GM21619 (cell line): ENCODE data around the gene CBR4.
"Not testable (repeated sequence)": the region's sequence is repeated elsewhere in the genome, so short reads cannot be mapped to it uniquely, and the experiment has no call there.

Source experiments
- ATAC-seq: cut with Tn5 transposase; IDR thresholded peaks from one replicate; pipeline ENCODE4 v1.9.1; 2021; ENCODE audit not compliant: unreplicated experiment

Gene CBR4

DNA sequence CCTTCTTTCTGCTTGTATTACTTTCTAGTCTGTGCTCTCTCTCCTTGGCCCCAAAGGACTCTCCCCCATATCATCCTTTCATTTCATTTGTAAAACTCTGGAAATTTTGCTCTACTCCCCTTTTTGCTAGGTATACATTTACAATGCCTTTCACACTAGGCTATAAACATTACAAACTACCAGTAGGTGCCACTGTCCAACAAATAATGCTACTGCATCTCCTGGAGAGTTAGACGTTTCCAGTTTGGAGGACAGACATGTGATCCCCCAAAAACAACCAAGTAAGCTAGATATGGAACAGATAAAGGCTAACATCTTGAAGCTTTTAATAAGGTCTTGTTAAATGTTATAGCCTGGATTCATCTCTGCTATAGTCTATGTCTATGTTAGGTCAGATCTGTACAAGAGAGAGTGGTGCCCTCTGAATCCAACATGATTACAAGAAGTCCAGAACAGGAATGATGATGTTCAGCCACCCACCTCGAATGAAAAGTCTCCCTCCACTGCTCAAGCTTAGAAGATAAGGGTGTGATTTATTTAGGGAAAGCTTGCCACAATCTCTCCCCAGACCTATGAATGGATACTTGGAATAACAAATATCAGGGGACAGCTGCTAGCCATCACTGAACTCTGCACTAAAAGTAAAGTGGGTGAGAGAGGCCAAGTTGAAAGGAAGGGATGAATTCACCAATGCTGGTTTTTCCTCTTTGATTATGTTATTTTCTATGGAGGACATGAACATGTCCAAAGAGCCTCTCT, 14.3 kb downstream of the CBR4 start:
- ATAC-seq = peak; percentile 73

DNA sequence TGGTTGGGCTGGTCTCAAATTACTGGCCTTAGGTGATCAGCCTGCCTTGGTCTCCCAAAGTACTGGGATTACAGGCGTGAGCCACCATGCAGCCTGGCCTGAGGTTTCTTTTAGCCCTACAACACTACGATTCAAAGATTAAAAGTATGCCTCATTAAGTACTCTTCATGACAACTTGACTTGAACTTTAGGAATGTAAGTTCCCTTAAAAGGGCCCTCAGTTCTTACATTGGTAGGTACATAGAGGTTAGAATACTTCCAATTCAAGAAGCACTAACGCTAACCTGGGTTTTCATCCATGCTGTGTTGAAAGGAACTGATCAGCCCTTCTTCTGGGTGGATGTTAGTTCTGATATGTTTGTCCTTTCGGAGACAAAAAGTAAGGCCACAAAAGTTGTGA, 15.1 kb downstream of the CBR4 start:
- ATAC-seq = no peak

GRCh38 chr4:168993714-168994510, 16.1 kb downstream of the CBR4 start:
- no peak for ATAC-seq

DNA sequence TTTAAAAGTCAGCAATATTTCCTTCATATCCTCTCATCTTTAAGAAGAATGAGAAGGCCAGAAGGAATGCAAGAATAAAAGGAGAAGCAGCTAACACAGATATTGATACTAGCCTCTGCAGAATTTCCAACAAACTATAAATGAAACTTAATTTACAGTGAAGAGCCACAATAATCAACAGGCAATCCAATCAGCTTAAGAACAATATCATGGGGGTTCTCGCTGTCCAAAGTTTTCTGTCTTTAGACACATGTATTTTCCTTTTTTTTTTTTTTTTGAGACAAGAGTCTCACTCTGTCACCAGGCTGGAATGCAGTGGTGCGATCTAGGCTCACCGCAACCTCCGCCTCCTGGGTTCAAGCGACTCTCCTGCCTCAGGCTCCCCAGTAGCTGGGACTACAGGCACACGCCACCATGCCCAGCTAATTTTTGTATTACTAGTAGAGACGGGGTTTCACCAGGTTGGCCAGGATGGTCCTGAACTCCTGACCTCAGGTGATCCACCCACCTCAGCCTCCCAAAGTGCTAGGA, 17.0 kb downstream of the CBR4 start:
- not testable (repeated sequence) for ATAC-seq

DNA sequence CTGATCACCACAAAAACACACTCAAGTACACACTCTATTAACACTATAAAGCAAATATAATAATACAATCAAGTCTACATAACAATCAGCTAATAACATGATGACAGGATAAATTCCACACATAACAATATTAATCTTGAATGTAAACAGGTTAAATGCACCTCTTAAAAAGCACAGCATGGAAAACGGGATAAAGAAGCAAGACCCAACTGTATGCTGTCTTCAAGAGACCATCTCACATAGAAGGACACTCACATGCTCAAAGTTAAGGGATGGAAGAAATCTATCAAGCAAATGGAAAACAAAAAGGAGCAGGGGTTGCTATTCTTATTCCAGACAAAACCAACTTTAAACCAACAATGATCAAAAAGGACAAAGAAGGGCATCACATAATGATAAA, 28.1 kb downstream of the CBR4 start:
- ATAC-seq = no peak

- ATAC-seq = no peak
Measured at GRCh38 chr4:168981460-168981859, 28.6 kb downstream of the CBR4 start.

- ATAC-seq = no peak
Measured at GRCh38 chr4:168979338-168979737, 30.7 kb downstream of the CBR4 start.

DNA sequence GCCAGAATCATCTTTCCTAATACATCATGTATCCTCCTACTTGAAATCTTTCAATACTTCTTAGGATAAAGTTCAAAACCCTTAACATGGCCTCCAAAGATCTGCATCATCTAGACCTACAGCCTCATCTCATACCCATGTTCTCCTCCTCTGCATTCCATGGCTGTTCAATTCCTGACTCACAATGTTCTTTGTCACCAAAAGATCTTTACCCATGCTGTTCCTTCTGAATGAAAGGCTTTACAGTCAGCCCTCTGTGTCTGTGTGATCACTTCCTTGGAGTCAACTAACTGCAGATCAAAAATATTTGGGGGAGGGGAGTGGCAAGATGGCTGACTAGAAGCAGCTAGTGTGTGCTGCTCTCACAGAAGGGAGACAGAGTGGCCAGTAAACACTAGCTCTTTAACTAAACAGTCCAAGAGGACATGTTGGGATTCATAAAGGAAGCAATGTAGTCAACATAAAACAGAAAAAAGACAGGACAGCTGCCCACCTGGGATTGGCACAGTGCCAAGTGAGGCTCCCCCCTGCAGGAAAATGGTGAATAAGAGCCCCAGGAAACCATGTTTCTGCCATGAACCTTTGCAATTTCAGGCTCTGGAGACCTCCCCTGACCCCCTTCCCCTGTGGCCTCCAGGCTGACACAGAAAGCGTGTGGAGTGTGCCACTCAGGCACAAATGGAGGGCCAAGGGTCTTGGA, 31.9 kb downstream of the CBR4 start:
- no peak for ATAC-seq

DNA sequence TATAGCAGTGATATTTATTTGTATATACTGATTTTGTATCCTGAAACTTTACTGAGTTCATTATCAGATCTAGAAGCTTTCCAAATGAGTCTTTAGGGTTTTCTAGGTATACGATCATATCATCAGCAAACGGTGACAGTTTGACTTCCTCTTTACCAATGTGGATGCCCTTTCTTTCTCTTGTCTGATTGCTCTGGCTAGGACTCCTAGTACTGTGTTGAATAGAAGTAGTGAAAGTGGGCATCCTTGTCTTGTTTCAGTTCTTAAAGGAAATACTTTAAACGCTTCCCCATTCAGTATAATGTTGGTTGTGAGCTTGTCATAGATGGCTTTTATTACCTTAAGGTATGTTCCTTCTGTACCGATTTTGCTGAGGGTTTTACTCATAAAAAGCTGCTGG, 37.5 kb downstream of the CBR4 start:
- ATAC-seq = no peak

GRCh38 chr4:168960716-168961115, 49.3 kb downstream of the CBR4 start:
- ATAC-seq = no peak

DNA sequence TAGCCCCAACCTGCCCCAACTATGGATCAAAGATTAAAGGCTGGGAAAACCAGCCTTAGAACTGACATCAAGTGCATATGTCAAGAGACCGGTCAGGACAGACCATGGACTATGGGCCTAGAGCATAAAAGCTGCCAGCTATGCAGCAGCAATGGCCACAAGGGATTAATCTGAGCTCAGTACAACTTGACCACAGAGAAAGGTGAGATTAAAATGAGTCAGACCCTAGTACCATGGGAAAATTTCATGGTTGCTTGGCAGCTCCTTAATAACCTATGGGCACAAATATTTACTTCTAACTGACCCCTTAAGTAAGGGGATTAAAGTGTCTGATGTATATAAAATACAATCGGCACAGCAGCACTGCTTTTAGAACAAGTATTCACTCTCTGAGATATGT, 54.4 kb downstream of the CBR4 start:
- no peak for ATAC-seq

DNA sequence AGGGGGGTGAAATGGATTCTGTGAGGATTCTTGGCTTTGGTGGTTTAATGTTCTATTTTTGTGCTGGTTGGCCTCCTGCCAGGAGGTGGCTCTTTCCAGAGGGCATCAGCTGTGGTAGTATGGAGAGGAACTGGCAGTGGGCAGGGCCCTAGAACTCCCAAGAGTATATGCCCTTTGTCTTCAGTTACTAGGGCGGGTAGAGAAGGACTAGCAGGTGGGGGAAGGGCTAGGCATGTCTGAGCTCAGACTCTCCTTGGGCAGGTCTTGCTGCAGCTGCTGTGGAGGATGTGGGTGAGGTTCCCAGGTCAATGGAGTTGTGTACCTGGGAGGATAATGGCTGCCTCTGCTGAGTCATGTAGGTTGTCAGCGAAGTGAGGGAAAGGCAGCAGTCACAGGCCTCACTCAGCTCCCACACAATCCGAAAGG, 57.2 kb downstream of the CBR4 start:
- not testable (repeated sequence) for ATAC-seq

DNA sequence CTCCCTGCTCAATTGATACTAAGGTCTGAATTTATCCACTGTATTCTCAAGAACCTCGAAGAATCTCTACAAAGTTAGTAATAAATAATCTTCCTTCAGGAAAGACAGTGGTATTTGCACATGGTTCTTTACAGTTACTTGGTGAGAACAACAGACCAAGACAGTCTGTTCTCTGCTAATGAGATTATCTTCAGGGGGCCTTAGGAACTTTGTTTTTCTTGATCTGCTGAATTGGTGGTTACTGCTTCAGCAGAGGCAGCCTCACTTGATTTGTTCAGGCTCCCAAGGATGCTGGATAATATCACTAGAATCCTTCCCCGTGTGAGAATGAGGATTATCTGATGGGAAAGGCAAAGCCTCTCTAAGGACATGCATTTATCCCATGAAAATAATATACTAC, 64.8 kb downstream of the CBR4 start:
- no peak for ATAC-seq

- ATAC-seq = no peak
Measured at GRCh38 chr4:168942985-168943384, 67.1 kb downstream of the CBR4 start.
